Urinary bladder (tissue), 4 donors: ENCODE measurements around the gene DNAJC12. TPM values are rescaled to one million over a fixed set of nuclear protein-coding genes. Genes with fewer than 3 reads are reported as not detected.
"Not testable (repeated sequence)": the region's sequence is repeated elsewhere in the genome, so short reads cannot be mapped to it uniquely, and the experiment has no call there.

Source experiments
- DNase-seq: peaks from one replicate; pipeline ENCODE4 v3.0.0-alpha.2; 2015; ENCODE audit errors: extremely low spot score
- H3K27ac ChIP-seq: one replicate; pipeline ENCODE4 v1.5.1; 2013; ENCODE audit warnings: low read depth, mild to moderate bottlenecking, moderate library complexity
- H3K36me3 ChIP-seq: one replicate; pipeline ENCODE4 v1.6.1; 2013; ENCODE audit warnings: mild to moderate bottlenecking, moderate library complexity; ENCODE audit not compliant: insufficient read depth
- H3K4me1 ChIP-seq: one replicate; pipeline ENCODE4 v1.6.1; 2013; ENCODE audit warnings: mild to moderate bottlenecking, moderate library complexity; ENCODE audit not compliant: insufficient read depth
- H3K4me3 ChIP-seq: one replicate; pipeline ENCODE4 v1.5.1; 2013; ENCODE audit warnings: low read depth, low read length
- WGBS: extraction: QIAGEN DNeasy Blood & Tissue Kit; methylation state at CpG from one replicate; pipeline ENCODE4 v1.1.7; 2013; 5-methylcytosine and 5-hydroxymethylcytosine counted together
- polyA plus RNA-seq: library from polyadenylated mRNA; stranded (reverse); fragments of 200-250 nt; gene quantifications from one replicate; pipeline ENCODE4 v1.2.3, GENCODE V29; 2013
- total RNA-seq: library from RNA; depleted of rRNA; stranded (reverse); fragments of >200 nt; gene quantifications from one replicate; pipeline ENCODE4 v1.2.3, GENCODE V29; 2014
- donor health status: healthy with polysubstance abuse.
- donor health status: healthy.

DNAJC12 gene
- total and polyA plus RNA-seq, 2 donors: 3.1 to 9.8 TPM

DNA sequence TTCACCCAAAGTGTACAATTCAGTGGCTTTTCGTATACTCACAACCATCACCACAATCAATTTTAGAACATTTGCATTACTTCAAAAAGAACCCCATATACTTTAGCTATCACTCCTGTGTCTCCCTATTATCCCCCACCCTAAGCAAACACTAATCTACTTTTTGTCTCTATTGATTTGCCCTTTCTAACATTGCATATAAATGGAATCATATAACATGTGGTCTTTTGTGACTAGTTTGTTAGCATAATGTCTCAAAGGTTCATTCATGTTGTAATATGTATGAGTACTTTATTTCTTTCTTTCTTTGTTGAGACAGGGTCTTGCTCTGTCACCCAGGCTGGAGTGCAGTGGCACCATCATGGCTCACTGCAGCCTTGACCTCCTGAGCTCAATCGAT is 21.0 kb upstream of the DNAJC12 start:
- no peak overlapping the region for H3K27ac ChIP-seq
- no peaks in the 10 kb centered on the region for H3K36me3 ChIP-seq
- no peak overlapping the region for H3K4me3 ChIP-seq
- no peaks in the 10 kb centered on the region for H3K4me1 ChIP-seq
- 93% methylated on average over 2 of the region's 2 CpGs for WGBS
- DNase-seq: no peak

DNA sequence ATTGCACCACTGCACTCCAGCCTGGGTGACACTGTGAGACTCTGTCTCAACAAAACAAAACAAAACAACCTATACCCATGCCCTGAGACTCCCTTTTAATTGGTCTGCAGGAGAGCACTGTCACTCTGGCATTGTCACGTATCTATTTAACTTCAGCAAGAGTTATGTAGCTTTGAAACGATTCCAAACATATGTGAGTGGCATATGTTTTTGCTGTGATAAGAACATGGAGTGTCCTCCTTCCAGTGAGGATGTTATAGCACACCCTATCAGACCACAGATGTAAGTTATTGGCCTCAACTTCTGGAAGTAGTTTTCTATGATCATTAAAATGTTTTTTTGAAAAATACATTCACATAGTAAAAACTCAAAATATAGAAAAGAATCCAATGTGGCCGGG is 15.5 kb upstream of the DNAJC12 start:
- no peak overlapping the region for H3K4me3 ChIP-seq
- 73% methylated on average over 3 of the region's 3 CpGs for WGBS
- no peak for DNase-seq

DNA sequence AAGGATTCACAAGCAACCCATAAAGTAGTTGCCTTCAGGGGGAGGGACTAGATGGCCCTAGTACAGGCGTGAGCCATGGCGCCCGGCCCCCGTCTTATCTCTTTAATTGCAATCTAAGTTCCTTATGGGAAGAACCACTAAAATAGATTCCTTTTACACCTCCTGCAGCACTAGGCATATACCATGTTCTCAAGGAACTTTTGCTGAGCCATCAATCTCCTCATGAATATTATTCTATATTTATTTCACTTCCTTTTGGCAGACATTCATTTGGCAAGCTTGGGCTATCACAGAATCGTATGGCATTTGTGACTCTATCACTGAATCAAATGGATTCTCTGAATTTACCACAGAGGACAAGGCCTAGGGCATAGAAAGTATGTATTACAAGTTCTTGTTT is 14.8 kb upstream of the DNAJC12 start:
- Histone ChIP-seq H3K4me1 (no peaks in the 10 kb centered on the region), H3K4me3 (no peak overlapping the region), H3K27ac (no peak overlapping the region), H3K36me3 (no peaks in the 10 kb centered on the region)
- WGBS: 50% methylated on average over 5 of the region's 5 CpGs
- no peak for DNase-seq

More for the DNA sequence above, 15.5 kb upstream of the DNAJC12 start:
- no peak overlapping the region for H3K27ac ChIP-seq
- no peaks in the 10 kb centered on the region for H3K4me1 ChIP-seq
- no peaks in the 10 kb centered on the region for H3K36me3 ChIP-seq

DNA sequence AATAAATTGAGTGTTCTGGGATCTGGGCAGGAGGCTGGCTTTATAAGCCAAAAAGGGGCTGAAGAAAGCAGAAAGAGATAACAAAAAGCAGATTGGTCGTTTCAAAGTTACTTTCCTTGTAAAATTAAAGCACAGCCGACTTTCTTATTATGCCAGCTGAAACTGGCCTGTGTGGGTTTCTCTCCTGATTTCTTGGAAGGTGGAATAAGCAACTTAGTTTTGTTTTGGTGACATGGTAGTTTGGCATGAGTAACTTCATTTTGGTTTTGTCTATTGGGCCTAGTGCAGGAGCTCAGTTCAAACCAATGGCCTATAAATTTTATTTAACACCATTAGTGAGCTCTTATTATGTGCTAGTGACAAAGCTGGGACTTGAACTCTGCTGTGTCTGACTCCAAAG is 13.2 kb upstream of the DNAJC12 start:
- 40% methylated on average over 2 of the region's 2 CpGs for WGBS

DNA sequence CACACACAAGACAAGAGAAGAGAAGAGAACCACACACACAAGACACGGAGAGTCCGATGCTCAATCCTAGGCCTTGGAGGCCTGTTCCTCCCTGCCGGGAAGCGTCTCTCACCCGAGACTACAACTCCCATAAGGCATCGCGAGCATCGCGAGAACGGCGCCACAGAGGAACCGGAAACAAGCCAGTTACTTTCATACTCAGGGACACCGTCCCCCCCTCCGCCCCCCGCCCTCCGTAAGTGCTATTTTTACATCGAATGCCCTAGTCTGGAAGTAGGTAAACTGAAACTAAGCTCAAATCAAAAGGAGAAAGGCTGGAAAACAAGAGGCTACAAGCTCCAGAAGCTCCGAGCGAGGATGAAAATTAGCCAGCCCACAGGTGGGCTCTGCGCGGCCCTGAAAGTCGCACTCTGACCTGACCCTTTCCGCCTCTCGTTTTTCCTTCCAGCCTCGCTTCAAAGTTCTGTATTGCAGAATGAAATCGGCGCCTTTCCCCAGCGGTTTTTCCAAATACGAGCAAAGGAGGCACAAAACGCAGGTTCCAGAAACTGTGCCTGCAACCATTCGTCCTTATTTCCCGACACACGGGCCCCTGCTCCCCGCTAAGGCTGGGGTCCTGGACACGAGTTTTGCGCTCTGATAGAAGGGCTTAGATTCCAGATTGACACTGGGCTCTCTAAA is 11.5 kb upstream of the DNAJC12 start:
- Histone ChIP-seq H3K4me3 (peak overlapping the region; percentile 57), H3K36me3 (no peaks in the 10 kb centered on the region), H3K4me1 (no peaks in the 10 kb centered on the region), H3K27ac (peak overlapping the region; percentile 77)
- peak; percentile 86 for DNase-seq
- under 1% methylated on average over 36 of the region's 36 CpGs for WGBS

More for the DNA sequence above, 13.2 kb upstream of the DNAJC12 start:
- DNase-seq: no peak
- H3K36me3 ChIP-seq: no peaks in the 10 kb centered on the region
- H3K4me3 ChIP-seq: no peak overlapping the region
- no peaks in the 10 kb centered on the region for H3K4me1 ChIP-seq
- H3K27ac ChIP-seq: no peak overlapping the region

DNA sequence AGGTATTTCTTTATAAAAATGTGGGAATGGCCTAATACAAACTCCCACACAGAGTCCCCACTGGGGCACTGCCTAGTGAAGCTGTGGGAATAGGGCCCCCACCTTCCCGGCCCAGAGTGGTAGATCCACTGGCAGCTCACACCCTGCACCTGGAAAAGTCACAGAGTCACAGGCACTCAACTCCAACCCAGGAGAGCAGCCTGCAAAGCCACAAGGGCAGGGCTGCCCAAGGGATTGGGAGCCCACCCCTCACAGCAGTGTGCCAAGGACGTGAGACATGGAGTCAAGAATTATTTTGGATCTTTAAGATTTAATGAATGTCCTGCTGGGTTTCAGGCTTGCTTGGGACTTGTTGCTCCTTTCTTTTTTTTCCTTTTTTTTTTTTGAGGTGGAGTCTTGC is 5.3 kb upstream of the DNAJC12 start:
- Histone ChIP-seq H3K27ac (no peak overlapping the region), H3K4me3 (no peak overlapping the region), H3K4me1 (no peaks in the 10 kb centered on the region), H3K36me3 (no peaks in the 10 kb centered on the region)
- DNase-seq: no peak
- 88% methylated on average over 2 of the region's 2 CpGs for WGBS

DNA sequence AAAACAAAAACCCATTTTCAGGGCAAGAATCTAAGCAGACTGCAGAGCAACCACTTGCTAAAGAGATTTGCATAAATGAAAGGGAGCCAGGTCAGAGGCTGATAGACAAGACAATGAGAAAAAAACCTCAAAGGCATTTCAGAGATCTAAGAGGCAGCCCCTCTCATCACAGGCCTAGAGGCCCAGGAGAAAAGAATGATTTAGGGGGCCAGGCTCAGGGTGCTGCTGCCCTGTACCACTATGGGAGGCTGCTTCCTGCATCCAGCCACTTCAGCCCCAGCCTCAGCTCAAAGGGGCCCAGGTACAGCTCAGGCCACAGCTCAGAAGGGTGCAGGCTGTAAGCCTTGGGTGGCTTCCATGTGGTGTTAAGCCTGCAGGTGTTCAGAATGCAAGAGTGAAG is 3.7 kb upstream of the DNAJC12 start:
- no peak overlapping the region for H3K27ac ChIP-seq
- H3K36me3 ChIP-seq: no peaks in the 10 kb centered on the region
- no peak overlapping the region for H3K4me3 ChIP-seq
- H3K4me1 ChIP-seq: no peaks in the 10 kb centered on the region
- DNase-seq: no peak

DNA sequence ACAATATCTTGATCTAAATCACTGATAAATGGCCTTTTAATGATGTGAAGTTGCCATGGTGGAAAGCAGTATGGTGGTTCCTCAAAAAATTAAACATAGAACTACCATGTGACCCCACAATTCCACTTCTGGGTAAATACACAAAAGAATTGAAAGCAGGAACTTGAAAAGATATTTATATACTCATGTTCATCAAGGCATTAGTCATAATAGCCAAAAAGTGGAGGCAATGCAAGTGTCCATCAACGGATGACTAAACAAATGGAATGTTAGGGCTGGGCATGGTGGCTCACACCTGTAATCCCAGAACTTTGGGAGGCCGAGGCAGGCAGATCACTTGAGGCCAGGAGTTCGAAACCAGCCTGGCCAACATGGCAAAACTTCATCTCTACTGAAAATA is 2.0 kb upstream of the DNAJC12 start:
- Histone ChIP-seq H3K4me1 (no peaks in the 10 kb centered on the region), H3K4me3 (no peak overlapping the region), H3K36me3 (no peaks in the 10 kb centered on the region), H3K27ac (no peak overlapping the region)
- DNase-seq: no peak
- WGBS: 89% methylated on average over 3 of the region's 3 CpGs

DNA sequence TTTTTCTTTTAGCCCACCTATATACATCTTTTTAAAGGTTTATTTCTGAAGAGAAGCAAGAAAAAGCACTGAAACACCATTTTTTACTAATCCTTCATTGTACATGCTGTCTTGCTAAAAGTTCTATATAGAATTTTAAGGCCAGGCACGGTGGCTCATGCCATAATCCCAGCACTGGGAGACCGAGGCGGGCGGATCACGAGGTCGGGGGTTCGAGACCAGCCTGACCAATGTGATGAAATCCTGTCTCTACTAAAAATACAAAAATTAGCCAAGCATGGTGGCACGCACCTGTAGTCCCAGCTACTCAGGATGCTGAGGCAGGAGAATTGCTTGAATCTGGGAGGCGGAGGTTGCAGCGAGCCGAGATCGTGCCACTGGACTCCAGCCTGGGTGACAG is 1.5 kb upstream of the DNAJC12 start:
- not testable (repeated sequence) for DNase-seq, H3K36me3 ChIP-seq, H3K27ac ChIP-seq, H3K4me3 ChIP-seq, H3K4me1 ChIP-seq
- 97% methylated on average over 12 of the region's 12 CpGs for WGBS

DNA sequence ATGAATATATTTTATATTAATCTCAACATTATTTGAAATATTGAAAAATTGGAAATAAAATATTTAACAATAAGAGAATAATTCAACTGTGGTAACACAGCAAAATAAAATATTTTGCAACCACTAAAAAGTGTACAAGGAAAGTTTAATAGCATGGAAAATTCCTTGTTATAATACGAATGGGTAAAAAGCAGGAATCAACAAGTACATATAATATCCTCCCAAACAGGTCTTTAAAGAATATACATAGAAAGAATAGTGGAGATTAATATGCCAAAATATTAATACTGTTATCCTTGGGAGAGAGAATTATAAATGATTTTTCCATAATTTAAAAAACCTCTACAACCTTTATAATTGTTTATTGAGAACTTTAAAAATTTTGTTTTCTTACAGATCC is 1.0 kb downstream of the DNAJC12 start:
- Histone ChIP-seq H3K4me1 (no peaks in the 10 kb centered on the region), H3K4me3 (no peak overlapping the region), H3K27ac (no peak overlapping the region), H3K36me3 (no peaks in the 10 kb centered on the region)
- no peak for DNase-seq
- WGBS: 65% methylated on average over 1 of the region's 1 CpG

DNA sequence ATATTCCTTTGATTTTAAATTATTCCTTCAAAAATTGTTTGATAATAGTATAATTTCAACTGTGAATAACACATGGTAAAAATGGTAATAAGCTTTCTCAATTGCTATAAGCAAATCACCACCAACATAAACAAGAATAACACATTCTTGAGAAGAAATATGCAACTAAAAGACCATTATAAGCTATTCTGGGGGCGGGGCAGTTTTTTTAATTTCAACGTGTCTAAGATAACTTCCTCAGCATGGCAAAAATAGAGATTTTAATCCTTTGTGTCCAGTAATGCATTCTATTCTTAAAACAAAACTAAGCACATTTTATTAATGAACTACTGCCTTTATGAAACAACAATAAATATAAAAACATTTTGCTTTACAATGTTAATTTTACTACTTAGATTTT is 1.5 kb downstream of the DNAJC12 start:
- DNase-seq: no peak
- 52% methylated on average over 2 of the region's 2 CpGs for WGBS
- Histone ChIP-seq H3K27ac (no peak overlapping the region), H3K36me3 (no peaks in the 10 kb centered on the region), H3K4me3 (no peak overlapping the region), H3K4me1 (no peaks in the 10 kb centered on the region)

DNA sequence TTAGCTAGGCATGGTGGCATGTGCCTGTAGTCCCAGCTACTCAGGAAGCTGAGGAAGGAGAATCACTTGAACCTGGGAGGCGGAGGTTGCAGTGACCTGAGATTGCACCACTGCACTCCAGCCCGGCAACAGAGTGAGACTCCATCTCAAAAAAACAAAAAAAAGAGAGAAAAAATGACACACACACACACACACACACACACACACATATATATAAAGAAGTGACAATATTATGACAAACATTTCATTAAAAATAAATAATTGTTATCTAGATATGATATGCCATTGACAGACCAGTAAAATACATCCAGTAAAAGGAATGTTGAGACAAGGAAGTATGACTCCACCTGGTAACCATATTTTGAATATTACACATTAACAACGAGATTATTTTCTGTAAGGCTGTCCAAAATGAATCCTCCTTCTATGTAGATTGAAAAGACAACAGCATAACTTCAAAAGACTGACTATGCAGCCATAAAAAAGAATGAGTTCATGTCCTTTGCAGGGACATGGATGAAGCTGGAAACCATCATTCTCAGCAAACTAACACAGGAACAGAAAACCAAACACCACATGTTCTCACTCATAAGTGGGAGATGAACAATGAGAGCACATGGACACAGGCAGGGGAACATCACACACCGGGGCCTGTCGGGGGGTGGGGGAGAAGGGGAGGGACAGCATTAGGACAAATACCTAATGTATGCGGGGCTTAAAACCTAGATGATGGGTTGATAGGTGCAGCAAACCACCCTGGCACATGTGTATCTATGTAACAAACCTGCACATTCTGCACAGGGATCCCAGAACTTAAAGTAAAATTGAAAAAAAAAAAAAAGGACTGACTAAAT is 2.2 kb downstream of the DNAJC12 start:
- not testable (repeated sequence) for DNase-seq, H3K4me1 ChIP-seq, H3K27ac ChIP-seq, H3K36me3 ChIP-seq, H3K4me3 ChIP-seq
- WGBS: 52% methylated on average over 6 of the region's 6 CpGs

DNA sequence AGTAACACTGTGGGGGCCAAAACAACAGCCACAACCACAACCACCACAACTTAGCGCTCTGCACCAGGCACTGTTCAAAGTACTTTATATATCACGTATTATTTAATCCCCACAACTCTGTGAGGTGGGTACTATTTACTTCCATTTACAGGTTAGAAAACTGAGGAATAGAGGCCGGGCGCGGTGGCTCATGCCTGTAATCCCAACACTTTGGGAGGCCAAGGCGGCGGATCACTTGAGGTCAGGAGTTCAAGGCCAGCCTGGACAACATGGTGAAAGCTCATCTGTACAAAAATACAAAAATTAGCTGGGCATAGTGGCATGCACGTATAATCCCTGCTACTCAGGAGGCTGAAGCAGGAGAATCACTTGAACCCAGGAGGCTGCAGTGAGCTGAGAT is 3.6 kb downstream of the DNAJC12 start:
- H3K27ac ChIP-seq: no peak overlapping the region
- H3K4me3 ChIP-seq: no peak overlapping the region
- H3K36me3 ChIP-seq: no peaks in the 10 kb centered on the region
- H3K4me1 ChIP-seq: no peaks in the 10 kb centered on the region
- WGBS: 96% methylated on average over 8 of the region's 8 CpGs
- no peak for DNase-seq

DNA sequence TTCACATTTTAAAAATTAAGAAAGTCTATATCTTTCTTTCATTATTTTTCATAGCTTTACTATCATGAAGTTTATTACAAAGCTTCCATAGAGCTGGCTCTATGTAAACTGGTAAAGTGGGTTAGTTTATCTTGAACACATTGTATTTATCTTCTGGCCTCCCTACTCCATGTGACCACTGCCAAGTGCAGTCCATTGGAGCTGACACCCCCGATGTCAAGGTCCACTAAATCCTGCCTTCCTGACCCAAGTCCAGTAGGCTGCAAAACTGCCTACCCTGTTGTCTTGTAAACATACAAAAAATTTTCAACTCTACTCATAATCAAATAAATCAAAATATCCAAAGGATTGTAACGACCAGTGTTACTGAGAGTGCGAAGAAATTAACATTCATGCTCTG is 10.2 kb downstream of the DNAJC12 start:
- 65% methylated on average over 3 of the region's 3 CpGs for WGBS
- no peaks in the 10 kb centered on the region for H3K4me1 ChIP-seq

More for the DNA sequence above, 10.2 kb downstream of the DNAJC12 start:
- DNase-seq: no peak
- H3K27ac ChIP-seq: no peak overlapping the region
- no peak overlapping the region for H3K4me3 ChIP-seq
- no peaks in the 10 kb centered on the region for H3K36me3 ChIP-seq
